Hematopoietic multipotent progenitor cell treated with erythropoietin and hydrocortisone succinate and interleukin-3 and kit ligand, for 17 days (in vitro differentiated cells): Measurements from ENCODE around the gene CCN2.
A peak's percentile ranks its signal among the peaks of the same experiment; 100 is the strongest.
"Not testable (repeated sequence)": the region's sequence is repeated elsewhere in the genome, so short reads cannot be mapped to it uniquely, and the experiment has no call there.

Source experiments
- DNase-seq: peaks from one replicate; pipeline ENCODE4 v3.0.0-alpha.2; 2015; ENCODE audit warnings: low spot score

CCN2 gene

DNA sequence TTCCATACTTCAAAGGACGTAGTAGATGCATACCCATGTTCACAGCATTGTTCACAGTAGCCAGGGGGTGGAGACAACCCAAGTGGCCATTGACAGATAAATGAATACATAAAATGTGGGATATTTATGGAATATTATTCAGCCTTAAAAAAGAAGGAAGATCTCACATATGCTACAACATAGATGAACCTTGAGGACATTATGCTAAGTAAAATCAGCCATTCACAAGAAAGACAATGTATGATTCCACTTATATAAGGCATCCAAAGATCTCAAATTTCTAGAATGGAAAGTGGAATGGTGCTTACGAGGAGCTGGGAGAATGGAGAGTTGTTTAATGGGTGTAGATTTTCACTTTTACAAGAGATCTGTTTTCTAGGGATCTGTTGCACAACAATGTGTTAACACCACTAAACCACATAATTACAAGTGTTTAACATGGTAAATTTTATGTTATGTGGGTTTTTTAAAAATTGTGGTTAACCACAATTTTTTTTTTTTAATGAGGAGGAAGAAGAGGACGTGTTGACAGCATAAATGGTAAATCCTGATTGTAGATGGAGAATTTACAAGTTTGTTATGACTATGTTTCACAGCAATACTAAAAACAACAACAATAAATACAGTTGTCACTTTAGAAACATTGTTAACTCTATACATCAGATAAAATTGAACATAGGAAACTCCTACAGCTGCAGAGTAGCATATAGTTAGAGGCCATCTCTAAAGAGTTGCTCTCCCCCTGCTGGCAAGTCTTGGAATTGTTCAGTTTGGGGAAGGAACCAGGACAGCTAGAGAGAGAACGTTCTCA is 41.6 kb downstream of the CCN2 start:
- peak; percentile 62 for DNase-seq

DNA sequence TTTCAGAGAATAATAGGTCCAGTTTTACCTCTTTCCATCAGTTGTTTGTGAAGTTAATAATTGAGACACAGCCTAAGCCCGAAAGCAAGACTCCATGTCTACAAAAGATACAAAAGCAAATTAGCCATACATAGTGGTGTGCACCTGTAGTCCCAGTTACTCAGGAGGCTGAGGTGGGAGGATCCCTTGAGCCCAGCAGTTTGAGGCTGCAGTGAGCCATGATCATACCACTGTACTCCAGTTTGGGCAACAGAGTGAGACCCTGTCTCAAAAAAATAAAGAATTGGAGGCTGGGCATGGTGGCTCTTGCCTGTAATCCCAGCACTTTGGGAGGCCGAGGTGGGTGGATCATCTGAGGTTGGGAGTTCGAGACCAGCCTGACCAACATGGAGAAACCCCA is 42.4 kb downstream of the CCN2 start:
- DNase-seq: not testable (repeated sequence)

- not testable (repeated sequence) for DNase-seq
Measured at GRCh38 chr6:131903734-131904133, 47.4 kb downstream of the CCN2 start.

- not testable (repeated sequence) for DNase-seq
Measured at GRCh38 chr6:131901326-131901873, 49.8 kb downstream of the CCN2 start.

- DNase-seq: no peak
Measured at GRCh38 chr6:131900231-131900630, 50.9 kb downstream of the CCN2 start.

- no peak for DNase-seq
Measured at GRCh38 chr6:131898718-131899117, 52.5 kb downstream of the CCN2 start.
